D721Med (cell line): ENCODE data around the gene ABLIM3.

Experiments used
- DNase-seq: peaks from one replicate; pipeline ENCODE4 v3.0.0; 2011; ENCODE audit warnings: low spot score; ENCODE audit not compliant: insufficient read length
- FAIRE-seq: peaks from 2 replicates; lab custom pipeline; 2011; peaks lifted over from hg19 to GRCh38; lab: Jason Lieb, UNC
- CTCF ChIP-seq: IDR thresholded peaks from 2 replicates; pipeline ENCODE4 v1.5.1; 2012; ENCODE audit warnings: mild to moderate bottlenecking, control low read depth; ENCODE audit not compliant: insufficient read depth; ENCODE audit errors: missing control alignments

ABLIM3 gene

GRCh38 chr5:149203921-149204441 lies 62.7 kb downstream of the ABLIM3 start:
- DNase-seq (no peak), FAIRE-seq (no peak)
- no peak for TF ChIP-seq CTCF

- DNase-seq: no peak
- FAIRE-seq: no peak
- TF ChIP-seq CTCF: no peak
Measured at GRCh38 chr5:149205625-149206523, 64.6 kb downstream of the ABLIM3 start.

GRCh38 chr5:149206524-149207141 lies 65.3 kb downstream of the ABLIM3 start:
- DNase-seq (no peak), FAIRE-seq (no peak)
- TF ChIP-seq CTCF: no peak

GRCh38 chr5:149207831-149208230 lies 66.5 kb downstream of the ABLIM3 start:
- no peak for TF ChIP-seq CTCF
- FAIRE-seq (no peak), DNase-seq (no peak)

GRCh38 chr5:149210225-149210624 lies 68.9 kb downstream of the ABLIM3 start:
- FAIRE-seq: no peak
- no peak for TF ChIP-seq CTCF
- no peak for DNase-seq

- FAIRE-seq: no peak
- TF ChIP-seq CTCF: no peak
- no peak for DNase-seq
Measured at GRCh38 chr5:149210968-149211490, 69.7 kb downstream of the ABLIM3 start.

GRCh38 chr5:149211566-149211965 lies 70.3 kb downstream of the ABLIM3 start:
- no peak for DNase-seq
- FAIRE-seq: no peak
- no peak for TF ChIP-seq CTCF
